HG02610 (cell line): ENCODE data around the gene CCN2.
"Not testable (repeated sequence)": the region's sequence is repeated elsewhere in the genome, so short reads cannot be mapped to it uniquely, and the experiment has no call there.

Source experiments
- ATAC-seq: cut with Tn5 transposase; IDR thresholded peaks from one replicate; pipeline ENCODE4 v1.9.1; 2021; ENCODE audit warnings: mild to moderate bottlenecking, moderate library complexity; ENCODE audit not compliant: unreplicated experiment

CCN2 gene

DNA sequence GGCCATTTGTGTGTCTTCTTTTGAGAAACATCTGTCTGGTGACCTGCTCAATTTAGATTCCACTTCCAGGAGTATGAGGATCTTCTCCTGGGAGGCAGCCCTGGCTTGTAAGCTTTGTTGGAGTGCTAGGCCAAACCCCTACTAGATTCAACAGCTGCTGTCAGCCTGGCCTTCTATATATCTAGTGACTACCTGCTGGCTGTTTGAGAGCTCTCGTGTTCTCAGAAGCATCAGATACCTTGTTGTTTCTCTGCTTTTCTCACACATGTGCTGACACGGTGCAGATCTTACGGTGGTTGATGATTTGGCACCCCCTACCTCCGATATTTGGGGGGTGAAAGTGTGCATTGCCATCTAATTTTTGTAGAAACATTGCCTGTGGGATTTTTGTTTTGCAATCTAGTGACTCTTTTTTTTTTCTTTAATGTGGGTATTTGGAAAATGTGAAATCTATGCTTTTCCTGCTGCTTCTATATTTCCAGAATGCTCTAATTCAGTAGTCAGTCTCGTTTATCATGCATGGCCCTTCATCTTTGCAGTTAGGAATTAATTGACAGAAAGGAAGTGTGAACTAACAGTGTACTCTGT is 4.7 kb downstream of the CCN2 start:
- no peak for ATAC-seq

DNA sequence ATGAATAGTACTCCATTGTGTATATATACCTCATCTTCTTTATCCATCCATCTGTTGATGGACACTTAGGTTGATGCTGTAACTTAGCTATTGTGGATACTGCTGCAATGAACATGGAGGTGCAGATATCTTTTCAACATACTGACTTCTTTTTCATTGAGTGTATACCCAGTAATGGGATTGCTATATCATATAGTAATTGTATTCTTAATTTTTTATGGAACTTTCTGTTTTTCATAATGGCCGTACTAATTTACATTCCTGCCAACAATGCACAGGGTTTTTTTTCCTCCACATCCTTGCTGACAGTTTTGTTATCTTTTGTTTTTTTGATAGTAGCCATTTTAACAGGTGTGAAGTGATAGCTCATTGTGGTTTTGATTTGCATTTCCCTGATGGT is 5.2 kb downstream of the CCN2 start:
- ATAC-seq: no peak

DNA sequence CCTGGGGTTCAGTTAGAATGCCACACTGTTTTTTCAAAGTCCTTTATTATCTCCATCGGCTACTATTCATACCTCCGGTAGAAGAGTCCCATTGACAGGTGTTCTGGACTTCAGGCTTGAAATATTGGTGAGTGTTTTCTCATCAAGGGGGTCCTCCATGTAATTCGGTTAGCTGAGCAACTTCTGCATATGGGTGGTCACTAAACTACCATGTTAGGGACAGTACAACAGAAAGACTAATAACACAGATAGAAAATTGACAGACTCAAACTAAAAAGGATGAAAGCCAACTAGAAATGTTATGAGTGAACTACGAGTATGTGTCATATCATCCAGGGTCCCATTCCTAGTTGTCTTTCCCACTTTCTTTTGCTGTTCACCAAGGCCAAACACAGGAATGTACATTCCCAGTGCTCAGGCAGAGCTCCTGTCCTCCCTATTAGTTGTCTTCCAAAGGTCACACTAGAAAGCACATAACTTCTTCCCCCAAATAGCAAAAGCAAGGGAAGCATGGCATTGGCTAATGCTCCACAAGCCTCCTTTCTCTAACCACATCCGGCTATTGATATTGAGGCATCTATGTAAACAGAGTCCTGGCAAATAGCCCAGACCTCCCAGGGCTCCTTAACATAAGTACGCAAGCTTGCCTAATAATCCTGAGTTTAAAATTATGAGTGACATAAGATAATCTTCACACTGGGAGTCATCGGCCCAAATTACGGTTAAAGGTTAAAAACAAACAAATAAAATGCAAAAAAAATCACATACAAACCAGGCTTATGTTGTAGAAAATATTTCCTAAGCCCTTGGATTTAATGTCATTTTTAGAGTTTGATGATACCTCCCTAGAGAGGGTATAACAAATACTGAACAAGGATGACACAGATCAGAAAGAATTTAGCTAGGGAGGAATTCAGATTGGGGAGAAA is 13.2 kb downstream of the CCN2 start:
- no peak for ATAC-seq

DNA sequence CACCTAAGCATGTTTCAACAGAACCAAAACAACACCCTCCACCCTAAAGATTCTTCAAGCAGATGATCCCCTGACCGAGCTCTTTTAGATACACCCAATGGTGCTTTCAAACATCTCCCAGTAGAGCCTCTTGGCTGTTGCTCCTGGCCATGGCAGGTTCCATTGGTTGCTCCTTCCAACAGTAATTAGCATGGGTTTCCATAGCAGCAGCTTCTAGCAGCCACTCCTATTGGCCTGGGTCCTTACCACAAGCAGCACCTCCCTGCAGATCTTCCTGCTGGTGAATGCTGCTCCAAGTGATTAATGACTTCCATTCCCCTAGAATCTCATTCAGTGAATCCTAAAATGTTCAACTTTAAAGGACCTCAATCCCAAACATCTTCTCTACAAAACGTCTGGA is 13.9 kb downstream of the CCN2 start:
- no peak for ATAC-seq

DNA sequence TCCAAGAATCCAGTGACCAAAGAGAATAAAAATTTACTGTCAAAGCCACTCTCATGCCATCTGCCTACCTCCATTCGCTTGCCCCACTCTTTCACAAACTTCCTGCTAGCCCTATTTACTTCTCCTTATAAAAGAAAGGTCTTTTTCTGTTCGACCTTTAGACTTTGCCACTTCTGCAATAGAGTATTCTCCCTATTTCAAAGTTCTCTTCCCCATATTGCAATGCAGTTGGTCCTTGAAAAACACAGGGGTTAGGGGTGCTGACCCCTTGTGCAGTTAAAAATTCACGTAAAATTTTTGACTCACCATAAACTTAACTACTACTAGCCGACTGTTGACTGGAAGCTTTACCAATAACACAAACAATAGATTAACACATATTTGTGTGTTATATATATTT is 15.0 kb downstream of the CCN2 start:
- ATAC-seq: no peak

DNA sequence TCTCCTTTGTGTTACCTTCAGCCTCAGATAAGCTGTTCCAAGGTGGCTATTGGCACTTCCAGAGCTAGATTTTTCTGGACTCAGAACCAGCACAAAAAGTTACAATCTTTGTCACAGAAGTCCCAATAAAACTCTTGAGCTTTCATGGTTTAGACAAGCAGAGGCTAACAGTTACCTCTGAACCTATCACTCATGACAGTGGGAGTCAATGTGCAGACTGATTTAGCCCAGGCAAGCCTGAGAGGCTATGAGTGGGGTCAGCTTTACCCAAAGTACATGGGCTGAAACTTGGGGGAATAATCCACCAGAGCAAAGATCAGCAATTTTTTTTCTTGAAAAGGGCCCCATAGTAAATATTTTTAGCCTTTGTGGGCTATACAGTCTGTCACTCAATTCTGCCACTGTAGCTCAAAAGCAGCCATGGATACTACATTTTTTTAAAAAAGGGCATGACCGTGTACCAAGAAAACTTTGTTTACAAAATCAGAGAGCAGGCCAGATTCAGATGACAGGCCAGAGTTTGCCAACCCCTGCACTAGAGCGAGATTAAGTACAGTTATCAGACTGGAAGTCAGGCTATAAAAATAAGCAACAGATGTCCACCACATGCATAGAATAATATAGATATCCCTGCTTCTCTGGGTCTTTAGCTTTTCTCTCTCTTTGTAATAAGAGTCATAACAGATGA is 20.0 kb downstream of the CCN2 start:
- ATAC-seq: no peak

DNA sequence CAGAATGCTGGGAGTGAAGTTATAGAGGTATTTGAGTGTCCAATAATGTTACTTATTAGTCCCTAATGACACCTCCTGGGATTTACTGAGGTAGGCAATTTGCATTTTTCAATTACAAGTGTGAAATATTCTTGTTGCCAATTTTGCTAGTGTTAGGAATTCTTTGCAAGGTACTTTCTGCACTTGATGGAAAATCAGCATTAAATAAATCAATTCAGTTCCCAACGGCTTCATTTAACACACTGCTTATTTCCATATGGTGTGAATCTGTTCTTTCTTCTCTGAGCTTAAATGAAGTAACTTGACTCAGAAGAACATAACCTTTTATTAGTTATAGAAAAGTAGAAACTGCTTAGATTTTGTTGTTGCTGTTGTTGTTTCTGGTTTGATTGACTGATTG is 21.2 kb downstream of the CCN2 start:
- no peak for ATAC-seq

DNA sequence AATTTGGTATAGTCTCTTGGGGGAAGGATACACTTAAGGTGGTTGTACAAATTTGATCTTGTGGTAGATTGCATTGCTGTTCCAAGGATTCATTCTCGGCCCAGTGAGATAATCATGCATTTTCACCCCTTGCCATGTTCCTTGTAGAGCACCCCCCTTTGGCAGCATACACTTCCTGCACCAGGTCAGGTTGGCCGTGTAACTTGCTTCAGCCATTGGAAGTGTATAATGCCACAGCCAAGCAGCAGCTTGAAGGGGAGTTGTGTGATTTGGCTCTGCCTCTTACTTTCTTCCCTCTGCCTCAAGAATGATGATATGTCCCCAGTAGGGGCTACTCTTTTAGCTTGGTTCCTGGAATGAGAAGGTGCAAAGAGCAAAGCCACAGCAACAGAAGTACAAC is 21.9 kb downstream of the CCN2 start:
- no peak for ATAC-seq

DNA sequence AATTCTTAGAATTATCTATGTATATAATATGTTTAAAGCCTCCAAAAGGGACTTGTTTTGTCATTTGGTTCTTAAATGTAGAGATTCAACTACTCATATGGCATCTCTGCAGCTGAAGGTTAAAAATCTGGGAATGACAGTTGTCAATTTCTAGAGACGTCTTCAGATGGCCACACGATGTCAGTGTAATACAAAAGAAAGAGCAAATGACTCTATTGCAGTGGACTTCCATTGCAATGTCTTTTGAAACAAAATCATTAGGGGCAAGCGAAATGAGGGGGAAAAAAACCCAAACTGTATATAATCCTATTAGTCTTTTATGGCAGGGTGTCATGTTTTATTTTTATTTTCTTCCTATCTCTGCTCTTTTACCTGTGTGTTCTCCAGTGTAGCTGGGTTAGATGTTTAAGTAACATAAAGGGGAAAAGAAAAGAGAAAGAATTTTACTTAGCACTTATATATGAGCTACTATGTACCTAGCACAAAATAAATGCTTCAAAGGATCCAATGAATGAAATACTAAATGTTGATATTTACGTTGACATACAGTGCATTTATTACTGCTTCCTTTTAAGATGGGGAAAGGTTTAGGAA is 26.2 kb downstream of the CCN2 start:
- ATAC-seq: no peak

DNA sequence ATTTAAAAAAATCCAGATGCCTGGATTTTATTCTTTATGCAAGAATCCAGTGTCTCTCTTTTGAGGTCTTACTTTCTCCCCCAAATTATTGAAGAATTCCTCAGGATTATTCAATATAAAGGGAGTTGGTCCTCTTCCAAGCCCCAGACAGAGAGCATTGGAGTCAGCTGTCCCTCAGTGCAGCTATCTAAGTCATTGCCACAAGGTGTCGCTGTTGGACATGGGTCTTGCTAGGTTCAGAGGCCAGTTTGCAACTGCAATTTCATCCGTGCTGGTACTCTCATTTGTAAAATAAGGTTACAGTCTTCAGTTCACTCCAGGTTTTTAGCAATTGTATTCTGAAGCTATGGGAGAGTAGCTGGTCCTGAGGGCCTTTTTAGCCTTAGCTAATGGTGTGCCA is 27.8 kb downstream of the CCN2 start:
- peak; percentile 48 for ATAC-seq

DNA sequence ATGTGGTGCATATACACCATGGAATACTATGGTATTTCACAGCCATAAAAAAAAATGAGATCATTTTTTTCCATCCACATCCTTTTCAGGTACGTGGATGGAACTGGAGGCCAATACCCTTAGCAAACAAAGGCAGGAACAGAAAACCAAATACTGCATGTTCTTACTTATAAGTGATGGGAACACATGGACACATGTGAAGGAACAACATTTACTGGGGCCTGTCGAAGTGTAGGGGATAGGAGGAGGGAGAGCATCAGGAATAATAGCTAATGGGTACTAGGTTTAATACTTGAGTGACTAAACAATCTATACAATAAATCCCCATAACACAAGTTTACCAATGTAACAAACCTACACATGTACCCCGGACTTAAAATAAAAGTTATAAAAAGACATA is 30.5 kb downstream of the CCN2 start:
- no peak for ATAC-seq

DNA sequence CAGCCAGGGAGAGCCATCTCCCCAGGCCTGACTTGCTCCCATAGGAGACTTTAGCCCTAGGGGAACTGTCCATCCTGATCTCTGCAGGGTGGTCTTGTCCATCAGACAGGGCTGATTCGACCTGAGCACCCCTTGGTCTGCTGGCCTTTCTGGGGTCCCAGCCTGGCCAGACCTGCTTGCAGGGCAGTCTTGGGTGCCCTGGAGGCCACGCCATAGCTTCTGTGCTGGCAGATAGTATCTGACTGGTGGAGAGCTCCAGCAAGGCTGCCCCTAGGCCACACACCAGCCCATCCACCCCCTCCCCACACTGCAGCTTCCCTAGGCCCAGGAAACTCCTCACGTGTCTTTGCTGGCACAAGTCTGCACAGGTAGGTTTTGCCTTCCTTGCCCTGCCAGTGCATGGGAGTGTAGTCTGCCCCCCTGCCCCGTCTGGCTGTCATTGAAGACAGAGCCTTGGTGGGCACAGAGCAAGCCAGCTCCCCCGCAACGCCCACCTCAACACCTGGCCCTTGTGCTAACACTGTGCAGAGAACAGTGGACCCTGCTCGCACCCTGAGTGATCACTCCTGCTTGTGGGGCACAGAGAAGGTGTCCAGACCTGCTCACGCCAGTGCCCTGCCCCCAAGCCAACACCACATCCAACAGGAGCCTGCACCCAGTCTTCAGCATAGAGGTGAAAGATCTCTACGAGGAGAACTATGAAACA is 32.4 kb downstream of the CCN2 start:
- no peak for ATAC-seq

DNA sequence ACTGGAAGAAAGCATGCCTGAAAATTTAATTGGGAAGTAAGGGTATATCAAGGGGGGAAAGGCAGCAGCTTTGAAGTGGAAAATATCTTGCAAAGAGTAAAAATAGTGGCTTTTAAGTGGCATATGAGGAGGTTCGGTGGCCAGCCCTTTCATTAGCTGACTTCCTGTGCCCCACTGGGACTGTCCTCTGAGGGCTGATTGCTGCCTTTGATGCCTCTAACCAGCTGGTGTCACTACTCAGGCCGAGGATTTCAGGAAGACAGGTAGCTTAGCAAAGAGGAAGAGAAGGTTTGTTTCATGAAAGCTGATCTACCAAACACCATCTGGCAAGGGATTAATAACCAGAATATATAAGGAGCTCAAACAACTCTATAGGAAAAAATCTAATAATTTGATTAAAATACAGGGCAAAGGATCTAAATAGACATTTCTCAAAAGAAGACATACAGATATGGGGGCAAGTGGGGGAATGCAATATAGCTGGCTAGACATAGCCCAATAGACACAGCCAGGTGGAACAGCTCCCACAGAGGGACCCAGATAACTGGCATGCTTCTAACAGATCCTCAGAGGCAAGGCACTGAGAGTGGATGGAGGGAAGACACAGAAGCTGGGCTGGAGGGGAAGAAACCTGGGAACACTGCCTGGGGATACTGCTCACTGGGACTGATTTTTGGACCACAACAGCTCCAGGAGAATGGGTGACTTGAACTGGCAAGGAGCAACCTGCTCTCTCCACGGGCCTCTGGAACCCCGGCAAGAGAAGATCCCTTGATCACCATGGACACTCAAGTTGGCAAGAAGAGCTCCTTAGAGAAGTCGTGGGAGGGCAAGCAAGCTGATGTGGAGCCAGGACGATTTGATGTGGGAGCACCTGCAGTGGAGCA is 33.2 kb downstream of the CCN2 start:
- no peak for ATAC-seq

DNA sequence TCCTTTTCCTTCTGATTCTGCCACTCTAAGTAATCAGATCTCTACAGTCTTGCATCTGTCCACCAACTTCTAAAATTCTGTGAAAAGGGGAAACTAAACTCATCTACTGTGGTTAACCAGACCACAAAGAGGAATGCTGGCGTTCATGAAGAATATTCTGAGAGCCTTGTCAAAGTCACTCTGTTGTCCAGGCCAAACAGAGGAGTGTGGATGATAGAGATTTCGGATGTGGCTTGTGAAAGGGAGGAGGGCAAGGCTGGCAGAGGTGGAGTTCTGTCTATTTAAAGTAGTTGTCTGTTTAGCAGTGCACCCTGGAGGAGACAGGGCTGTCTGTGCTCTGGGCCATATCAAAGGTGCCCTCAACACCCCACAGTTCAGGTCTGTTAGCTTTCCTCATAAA is 33.9 kb downstream of the CCN2 start:
- no peak for ATAC-seq

DNA sequence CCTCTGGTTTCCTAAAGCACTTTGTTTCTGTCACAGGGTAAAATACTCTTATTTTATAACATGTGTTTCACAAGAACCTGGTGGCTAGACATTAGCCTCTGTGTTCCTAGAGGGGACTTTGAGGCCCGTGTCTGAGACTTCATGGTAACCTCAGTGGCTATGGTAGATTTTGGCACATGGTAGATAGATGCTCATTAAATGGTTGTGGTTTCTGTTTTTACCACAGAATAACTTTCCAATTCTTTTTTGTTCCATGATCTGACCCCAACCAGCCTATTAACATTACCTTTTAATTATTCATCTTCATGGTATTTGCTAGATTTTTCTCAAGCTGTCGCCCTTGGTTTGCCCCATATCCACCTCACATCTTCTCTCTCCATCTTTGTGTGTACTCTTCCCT is 34.3 kb downstream of the CCN2 start:
- no peak for ATAC-seq

DNA sequence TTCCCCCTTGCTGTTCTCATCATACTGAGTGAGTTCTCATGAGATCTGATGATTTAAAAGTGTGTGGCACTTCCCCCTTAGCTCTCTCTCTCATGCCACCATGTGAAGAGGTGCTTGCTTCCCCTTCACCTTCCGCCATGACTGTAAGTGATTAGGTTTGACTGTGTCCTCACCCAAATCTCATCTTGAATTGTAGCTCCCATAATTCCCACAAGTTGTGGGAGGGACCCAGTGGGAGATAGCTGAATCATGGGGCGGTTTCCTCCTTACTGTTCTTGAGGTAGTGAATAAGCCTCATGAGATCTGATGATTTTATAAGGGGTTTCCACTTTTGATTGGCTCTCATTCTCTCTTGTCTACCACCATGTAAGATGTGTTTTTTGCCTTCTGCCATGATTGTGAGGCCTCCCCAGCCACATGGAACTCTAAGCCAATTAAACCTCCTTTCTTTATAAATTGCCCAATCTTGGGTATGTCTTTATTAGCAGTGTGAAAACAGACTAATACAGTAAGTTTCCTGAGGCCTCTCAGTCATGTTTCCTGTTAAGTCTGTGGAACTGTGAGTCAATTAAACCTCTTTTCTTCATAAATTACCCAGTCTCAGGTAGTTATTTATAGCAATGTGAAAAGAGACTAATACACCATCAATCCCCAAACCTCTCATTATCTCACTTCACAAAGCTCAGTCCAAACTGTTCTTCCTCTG is 34.9 kb downstream of the CCN2 start:
- not testable (repeated sequence) for ATAC-seq

DNA sequence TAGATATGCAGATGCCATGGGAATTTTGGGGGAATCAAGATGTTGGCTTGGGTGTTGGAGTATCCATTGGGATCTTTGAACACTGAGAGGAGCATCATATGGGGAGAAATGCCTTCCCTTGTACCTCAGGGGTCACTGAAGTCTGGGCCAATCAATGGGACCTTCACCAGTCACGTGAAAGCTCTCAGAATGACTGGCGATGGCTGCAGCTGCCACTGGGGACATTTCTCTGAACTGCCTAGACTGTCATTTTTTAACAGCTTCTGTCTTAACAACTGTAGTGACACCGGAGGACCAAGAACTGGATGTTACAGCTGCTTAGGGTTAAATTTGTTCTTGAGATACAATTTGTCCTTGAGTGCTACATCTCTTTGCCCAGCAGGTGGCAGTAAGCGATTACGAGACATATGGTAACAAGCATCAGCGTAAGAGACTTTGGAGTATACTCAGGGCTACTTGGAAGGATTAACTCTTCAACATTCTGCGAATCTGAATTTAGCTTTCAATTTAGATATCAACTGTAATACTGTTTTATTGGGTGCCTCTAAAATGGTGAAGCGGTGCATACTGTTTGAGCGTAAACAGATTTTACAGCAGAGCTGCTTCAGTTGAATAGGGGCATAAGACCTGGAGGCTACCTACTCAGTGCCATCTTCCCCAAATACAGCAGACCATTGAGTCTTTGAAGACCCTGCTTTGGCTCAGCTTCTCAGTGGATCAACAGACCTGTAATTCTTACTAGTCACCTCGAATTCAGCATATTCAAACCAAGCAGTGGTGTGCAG is 36.0 kb downstream of the CCN2 start:
- ATAC-seq: peak; percentile 66

DNA sequence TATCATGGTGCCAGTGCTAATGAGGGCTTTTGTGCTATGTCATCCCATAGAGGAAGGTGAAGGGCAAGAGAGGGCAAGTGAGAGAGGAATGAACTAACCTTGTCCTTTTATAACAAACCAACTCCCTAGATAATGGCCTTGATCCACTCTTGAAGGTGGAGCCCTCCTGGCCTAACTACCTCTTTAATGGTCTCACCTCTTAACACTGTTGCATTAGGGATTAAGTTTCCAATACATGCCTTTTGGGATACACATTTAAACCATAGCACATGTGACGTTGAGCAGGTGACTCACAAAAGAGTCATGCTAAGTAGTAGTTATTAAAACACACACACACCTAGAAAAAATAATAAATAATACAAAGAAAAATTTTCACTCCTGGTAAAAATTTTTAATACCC is 36.9 kb downstream of the CCN2 start:
- no peak for ATAC-seq

DNA sequence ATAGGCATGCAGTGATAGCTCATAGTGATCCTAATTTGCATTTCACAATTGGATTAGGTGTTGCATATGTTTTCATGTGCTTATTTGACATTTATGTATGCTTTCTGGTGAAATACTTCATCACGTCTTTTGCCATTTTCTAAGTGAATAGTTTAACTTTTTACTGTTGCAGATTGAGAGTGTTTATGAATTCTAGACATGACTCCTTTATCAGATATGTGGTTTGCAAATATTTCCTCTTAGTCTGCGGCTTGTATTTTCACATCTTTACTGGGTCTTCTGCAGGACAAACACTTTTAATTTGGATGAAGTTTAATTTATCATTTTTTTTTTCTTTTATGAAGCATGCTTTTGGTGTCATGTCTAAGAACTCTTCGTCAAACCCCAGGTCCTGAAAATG is 39.2 kb downstream of the CCN2 start:
- ATAC-seq: no peak
